Adipocyte (in vitro differentiated cells): ENCODE measurements around the gene SOD3.

ENCODE experiments used
- DNase-seq: peaks from one replicate; pipeline ENCODE4 v3.0.0-alpha.2; 2015; ENCODE audit warnings: low read depth
- H3K27me3 ChIP-seq: replicated peaks from 2 replicates; pipeline ENCODE4 v1.7.0; 2013; ENCODE audit warnings: mild to moderate bottlenecking, low read length, moderate library complexity; ENCODE audit not compliant: control insufficient read depth, insufficient read depth
- H3K36me3 ChIP-seq: 2 replicates; pipeline ENCODE4 v1.7.0; 2013; ENCODE audit warnings: low read length, mild to moderate bottlenecking, moderate library complexity; ENCODE audit not compliant: control insufficient read depth, insufficient read depth, severe bottlenecking
- H3K4me1 ChIP-seq: 2 replicates; pipeline ENCODE4 v1.7.0; 2013; ENCODE audit warnings: mild to moderate bottlenecking, low read length, moderate library complexity; ENCODE audit not compliant: control insufficient read depth, insufficient read depth
- H3K4me3 ChIP-seq: 2 replicates; pipeline ENCODE4 v1.7.0; 2013; ENCODE audit warnings: mild to moderate bottlenecking, low read length, moderate library complexity
- H3K9ac ChIP-seq: 2 replicates; pipeline ENCODE4 v1.7.0; 2013; ENCODE audit warnings: mild to moderate bottlenecking, low read length, moderate library complexity
- H3K9me3 ChIP-seq: 2 replicates; pipeline ENCODE4 v1.7.0; 2013; ENCODE audit warnings: mild to moderate bottlenecking, low read length, moderate library complexity; ENCODE audit not compliant: control insufficient read depth

The SOD3 gene

DNA sequence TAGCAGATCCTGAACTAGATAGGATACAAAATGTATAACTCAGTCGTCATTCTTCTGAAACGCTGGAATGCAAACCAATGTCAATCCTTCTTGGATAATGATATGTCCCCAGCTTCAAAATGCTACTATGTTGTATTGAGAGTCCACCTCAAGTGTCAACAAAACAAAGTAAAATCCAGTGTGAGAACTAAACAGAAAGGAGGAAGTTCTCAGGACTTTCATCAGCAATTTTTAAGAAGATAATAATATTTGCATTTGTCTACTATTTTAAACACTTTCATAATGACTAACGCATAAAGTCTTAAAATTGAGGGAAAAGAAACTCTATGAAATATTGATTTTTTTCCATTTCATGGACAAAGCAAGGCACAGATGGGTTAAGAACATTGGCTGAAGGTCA is 36.3 kb downstream of the SOD3 start:
- H3K9me3 ChIP-seq, result no peaks in the 10 kb centered on the region
- DNase-seq, result no peak
- no peak overlapping the region for H3K4me3 ChIP-seq
- no peaks in the 10 kb centered on the region for H3K4me1 ChIP-seq
- H3K27me3 ChIP-seq, result no peaks in the 10 kb centered on the region
- peaks cover 45% of the 10 kb centered on the region for H3K36me3 ChIP-seq
- H3K9ac ChIP-seq, result no peak overlapping the region

DNA sequence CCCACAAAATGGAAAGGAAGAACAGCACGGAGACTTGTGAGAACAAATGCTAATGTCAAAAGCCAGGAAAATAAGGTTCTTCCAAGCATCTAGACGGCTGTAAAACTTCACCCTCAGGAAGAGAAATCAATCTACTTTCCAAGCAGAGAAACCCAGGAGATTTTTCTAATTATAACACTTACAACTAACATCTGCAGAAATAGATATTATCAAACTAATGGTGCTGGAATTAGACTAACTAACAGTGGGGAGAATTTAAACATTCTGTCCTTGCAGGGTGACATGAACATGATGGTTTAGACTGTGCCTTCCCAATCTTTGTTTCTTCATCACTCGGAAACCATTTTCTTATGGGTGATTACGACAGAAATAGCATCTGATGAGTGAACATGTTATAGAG is 40.3 kb downstream of the SOD3 start:
- peaks cover 32% of the 10 kb centered on the region for H3K36me3 ChIP-seq
- H3K9me3 ChIP-seq, result no peaks in the 10 kb centered on the region
- H3K27me3 ChIP-seq, result no peaks in the 10 kb centered on the region
- no peak overlapping the region for H3K9ac ChIP-seq
- no peaks in the 10 kb centered on the region for H3K4me1 ChIP-seq
- no peak for DNase-seq
- H3K4me3 ChIP-seq, result no peak overlapping the region

DNA sequence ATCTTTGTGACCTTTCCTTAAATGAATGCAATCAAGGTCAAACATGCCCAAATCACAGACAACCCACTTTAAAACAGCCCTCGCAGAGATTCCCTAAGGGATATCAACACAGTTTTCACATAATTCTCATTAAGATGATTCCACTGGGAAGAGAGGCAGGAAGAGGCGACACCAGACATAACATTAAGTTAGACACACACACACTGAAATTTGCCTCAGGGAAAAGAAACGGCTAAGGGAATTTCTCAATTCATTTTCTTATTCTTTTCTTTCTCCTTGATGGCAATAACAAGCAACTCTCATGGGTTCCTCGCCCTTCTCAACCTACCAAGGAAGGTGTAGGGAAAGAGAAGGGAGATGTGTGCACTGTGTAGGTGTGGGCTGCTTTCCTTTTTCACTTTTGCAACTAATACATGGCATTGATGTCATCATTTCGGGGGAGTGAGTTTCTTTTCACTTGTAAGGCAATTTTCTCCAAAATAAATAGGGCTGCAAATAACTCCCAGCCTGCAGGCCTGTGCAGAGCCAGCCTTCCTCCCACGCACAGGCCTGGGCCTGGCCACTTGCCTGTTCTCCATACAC is 41.4 kb downstream of the SOD3 start:
- H3K27me3 ChIP-seq, result no peaks in the 10 kb centered on the region
- DNase-seq, result no peak

DNA sequence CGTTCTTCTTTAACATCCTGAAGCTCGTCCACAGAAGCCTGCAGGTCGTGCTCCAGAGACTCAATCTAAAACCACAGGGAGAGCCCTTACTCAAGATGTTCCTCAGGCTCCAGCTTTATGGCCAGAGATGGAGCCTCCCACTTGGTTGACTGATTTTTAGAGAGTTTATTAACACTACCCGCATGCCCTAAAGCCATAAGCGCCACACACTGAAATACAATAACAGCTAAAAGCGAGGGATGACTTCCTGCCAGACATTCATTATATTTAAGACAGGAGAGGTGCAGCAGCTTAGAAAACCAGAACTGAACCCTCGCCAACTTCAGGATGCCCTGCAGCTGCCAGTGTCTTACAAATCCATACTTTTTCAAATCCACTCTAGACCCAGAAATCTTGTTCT is 42.0 kb downstream of the SOD3 start:
- H3K9me3 ChIP-seq, result no peaks in the 10 kb centered on the region
- H3K36me3 ChIP-seq, result peaks cover 21% of the 10 kb centered on the region
- H3K27me3 ChIP-seq, result no peaks in the 10 kb centered on the region
- no peak for DNase-seq
- H3K4me1 ChIP-seq, result no peaks in the 10 kb centered on the region
- no peak overlapping the region for H3K9ac ChIP-seq
- H3K4me3 ChIP-seq, result no peak overlapping the region

More for the DNA sequence above, 41.4 kb downstream of the SOD3 start:
- H3K9me3 ChIP-seq, result no peaks in the 10 kb centered on the region
- H3K4me1 ChIP-seq, result no peaks in the 10 kb centered on the region
- no peak overlapping the region for H3K4me3 ChIP-seq
- H3K36me3 ChIP-seq, result peaks cover 21% of the 10 kb centered on the region
- H3K9ac ChIP-seq, result no peak overlapping the region

DNA sequence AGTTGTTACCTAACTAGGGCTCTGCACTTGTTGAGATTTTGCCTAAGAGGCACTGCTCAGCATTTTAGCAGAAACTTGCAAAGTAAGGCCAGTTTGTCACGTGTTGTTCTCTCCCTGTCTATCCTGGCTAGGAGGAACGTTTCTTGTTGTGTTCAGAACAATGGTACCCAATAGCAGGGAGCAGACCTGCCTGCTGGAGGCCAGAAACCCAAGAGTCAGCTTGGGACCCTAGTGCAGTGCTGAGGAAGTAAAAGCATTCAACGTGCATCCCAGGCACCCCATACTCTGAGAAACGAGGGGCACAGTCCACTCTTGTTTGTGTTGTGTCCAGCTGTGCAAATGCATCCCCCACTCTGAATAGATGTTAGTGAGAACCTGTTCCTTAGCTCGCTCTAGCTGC is 42.4 kb downstream of the SOD3 start:
- DNase-seq, result no peak
- Histone ChIP-seq H3K27me3 (no peaks in the 10 kb centered on the region), H3K4me1 (no peaks in the 10 kb centered on the region), H3K4me3 (no peak overlapping the region), H3K36me3 (peaks cover 21% of the 10 kb centered on the region), H3K9ac (no peak overlapping the region), H3K9me3 (no peaks in the 10 kb centered on the region)

DNA sequence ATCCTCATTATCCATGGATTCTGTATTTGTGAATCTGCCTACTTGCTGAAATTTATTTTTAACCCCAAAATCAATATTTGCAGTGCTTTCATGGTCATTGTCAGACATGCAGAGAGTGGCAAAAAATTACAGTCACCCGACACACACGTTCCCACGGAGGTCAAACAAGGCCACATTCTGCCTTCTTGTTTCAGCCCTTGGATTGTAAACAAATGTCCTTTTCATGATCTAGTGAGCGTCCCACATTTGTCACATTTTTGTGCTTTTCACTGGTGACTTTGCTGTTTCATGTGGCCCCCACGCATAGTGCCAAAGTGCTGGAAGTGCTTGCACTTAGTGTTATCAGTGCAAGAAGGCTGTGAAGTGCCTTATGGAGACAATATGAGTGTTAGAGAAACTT is 45.0 kb downstream of the SOD3 start:
- no peak overlapping the region for H3K9ac ChIP-seq
- no peak for DNase-seq
- H3K9me3 ChIP-seq, result no peaks in the 10 kb centered on the region
- peaks cover 8% of the 10 kb centered on the region for H3K36me3 ChIP-seq
- no peaks in the 10 kb centered on the region for H3K27me3 ChIP-seq
- no peaks in the 10 kb centered on the region for H3K4me1 ChIP-seq
- no peak overlapping the region for H3K4me3 ChIP-seq

DNA sequence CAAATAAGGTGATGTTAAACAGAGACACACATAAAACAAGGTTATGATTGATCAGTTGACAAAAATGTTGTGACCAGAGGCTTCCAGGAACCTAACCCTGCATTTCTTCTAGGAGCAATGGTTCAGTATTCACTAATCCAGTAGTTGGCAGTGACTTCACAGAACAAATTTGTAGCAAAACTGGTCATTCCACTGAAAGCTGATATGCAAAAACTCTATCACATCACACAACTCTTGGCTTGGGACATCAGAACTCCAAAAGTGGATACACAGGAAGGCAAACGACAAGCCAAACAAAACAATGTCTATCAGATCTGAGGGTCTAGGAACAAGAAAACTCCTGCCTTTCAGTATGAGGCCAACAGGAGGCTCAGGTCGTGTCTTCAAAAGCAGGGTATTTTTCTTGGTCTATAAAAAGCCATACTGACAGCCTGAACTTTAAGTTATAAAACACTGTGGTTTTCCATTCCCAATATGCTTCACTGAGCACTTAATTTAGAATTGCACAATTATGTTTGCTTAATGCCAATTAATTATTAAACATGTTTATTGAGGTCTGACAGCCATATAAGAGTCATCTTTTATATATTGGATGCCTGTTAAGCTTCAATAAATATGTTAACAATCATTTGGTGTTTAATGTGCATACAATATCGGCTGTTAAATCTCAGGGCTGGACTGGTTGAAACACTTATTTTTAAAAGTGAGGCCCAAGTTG is 45.6 kb downstream of the SOD3 start:
- H3K9ac ChIP-seq, result no peak overlapping the region
- no peaks in the 10 kb centered on the region for H3K4me1 ChIP-seq
- H3K4me3 ChIP-seq, result no peak overlapping the region
- no peaks in the 10 kb centered on the region for H3K9me3 ChIP-seq
- peaks cover 8% of the 10 kb centered on the region for H3K36me3 ChIP-seq
- no peaks in the 10 kb centered on the region for H3K27me3 ChIP-seq
- DNase-seq, result no peak

DNA sequence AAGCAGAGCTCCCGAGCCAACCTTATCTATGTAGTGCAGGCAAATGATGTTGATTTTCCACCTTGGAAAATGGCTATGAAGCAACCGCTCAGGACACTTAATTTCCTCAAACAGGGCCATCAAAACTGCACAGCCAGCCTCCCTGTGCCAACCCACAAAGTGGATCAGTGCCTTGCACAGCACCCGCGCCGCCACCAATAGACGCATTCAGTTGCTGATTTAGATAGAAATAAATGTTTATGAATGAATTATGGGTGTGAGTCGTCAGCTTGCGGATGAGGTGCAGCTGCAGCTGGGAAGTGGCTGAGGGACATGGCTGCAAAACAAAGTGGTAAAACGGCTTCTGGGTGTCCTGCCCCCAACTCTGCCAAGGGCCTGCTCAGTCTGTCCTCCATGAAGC is 47.0 kb downstream of the SOD3 start:
- no peak overlapping the region for H3K9ac ChIP-seq
- no peak overlapping the region for H3K4me3 ChIP-seq
- no peaks in the 10 kb centered on the region for H3K9me3 ChIP-seq
- no peaks in the 10 kb centered on the region for H3K4me1 ChIP-seq
- no peak for DNase-seq
- no peaks in the 10 kb centered on the region for H3K27me3 ChIP-seq
- peaks cover 7% of the 10 kb centered on the region for H3K36me3 ChIP-seq

DNA sequence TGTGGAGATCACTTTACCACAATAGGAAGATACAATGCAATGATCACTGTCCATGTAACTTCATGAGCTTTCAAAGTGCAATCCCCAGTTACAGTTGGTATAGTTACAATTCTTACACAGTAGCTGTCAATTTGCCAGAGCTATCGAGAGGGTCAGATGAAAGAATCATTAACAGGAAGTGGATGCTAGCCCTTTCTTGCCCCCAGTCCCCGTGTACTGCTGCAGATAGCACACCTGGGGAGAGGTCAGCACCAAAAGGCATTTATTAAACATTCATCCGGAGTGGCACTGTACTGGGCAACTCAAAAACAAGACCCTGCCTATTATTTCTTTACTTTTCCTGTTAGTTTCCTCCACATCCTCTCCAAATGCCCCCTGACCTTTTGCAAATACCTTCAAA is 47.7 kb downstream of the SOD3 start:
- no peak for DNase-seq
- Histone ChIP-seq H3K9ac (no peak overlapping the region), H3K27me3 (no peaks in the 10 kb centered on the region), H3K36me3 (no peaks in the 10 kb centered on the region), H3K4me1 (no peaks in the 10 kb centered on the region), H3K9me3 (no peaks in the 10 kb centered on the region), H3K4me3 (no peak overlapping the region)

DNA sequence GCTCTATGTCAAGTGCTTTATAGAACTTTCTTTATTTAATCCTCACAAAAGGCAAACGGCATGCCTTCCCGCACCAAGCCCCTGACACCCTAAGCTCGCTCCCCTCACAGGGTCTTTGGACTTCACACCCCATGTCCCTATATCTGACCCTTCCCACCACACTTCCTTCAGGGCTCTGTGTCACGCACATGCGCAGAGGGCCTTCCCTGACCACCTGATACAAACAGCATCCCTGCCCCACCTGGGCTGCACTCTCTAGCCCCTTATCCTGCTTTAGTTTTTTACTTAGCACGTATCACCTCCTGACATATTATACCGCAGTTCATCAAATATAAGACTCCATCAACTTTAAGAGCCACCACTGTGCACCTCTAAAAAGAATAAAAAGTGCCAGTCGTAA is 49.8 kb downstream of the SOD3 start:
- no peak for DNase-seq
- Histone ChIP-seq H3K9me3 (no peaks in the 10 kb centered on the region), H3K9ac (no peak overlapping the region), H3K4me1 (peaks cover 10% of the 10 kb centered on the region), H3K36me3 (no peaks in the 10 kb centered on the region), H3K27me3 (no peaks in the 10 kb centered on the region), H3K4me3 (no peak overlapping the region)

DNA sequence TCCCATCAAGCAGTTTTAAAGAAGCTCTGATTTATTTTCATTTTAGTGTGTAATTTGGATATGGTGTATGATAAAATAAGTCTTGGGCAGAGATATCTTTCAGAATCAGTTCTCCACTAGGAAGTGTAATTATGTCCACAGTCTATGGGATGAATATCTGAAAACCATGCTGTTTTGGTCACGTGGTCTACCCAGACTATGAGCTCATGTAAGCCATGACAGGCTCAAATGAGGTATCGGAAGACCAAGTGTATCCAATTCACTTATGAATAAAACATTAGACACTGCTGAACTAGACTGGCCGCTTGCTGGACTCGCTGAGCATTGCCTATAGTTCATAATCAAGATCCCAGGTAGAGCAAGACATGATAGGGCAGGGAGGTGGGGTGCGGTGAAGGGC is 50.5 kb downstream of the SOD3 start:
- Histone ChIP-seq H3K9me3 (no peaks in the 10 kb centered on the region), H3K4me1 (peaks cover 18% of the 10 kb centered on the region), H3K9ac (no peak overlapping the region), H3K36me3 (no peaks in the 10 kb centered on the region), H3K4me3 (no peak overlapping the region), H3K27me3 (no peaks in the 10 kb centered on the region)
- no peak for DNase-seq

DNA sequence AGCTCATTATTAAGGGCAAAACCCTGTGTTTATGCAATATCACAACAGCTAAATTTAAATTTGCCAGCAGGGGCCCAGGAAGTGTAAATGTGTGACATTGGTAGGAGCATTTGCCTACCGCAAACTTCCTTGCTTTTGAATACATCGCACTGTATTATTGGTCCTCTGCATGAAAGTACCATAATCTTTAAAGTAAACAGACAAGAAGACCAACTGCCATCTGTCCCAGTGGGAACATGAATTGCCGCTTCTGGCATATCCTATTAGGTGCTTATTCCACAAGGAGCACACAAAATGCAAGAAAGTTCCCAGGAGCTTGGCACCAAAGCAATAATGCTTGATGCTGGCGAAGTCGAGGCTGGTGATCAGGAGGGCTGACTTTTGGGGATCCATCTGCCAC is 51.3 kb downstream of the SOD3 start:
- no peak overlapping the region for H3K9ac ChIP-seq
- peaks cover 26% of the 10 kb centered on the region for H3K4me1 ChIP-seq
- no peaks in the 10 kb centered on the region for H3K9me3 ChIP-seq
- no peak for DNase-seq
- no peaks in the 10 kb centered on the region for H3K36me3 ChIP-seq
- no peak overlapping the region for H3K4me3 ChIP-seq
- H3K27me3 ChIP-seq, result no peaks in the 10 kb centered on the region
